Keratinocyte (primary cell): ENCODE measurements around the gene ARSB.

Source experiments
- CTCF ChIP-seq, 3 experiments: IDR thresholded peaks in 1 of 3; conservative IDR thresholded peaks in 1 of 3; optimal IDR thresholded peaks in 1 of 3; 2 replicates in 2 of 3; 3 replicates in 1 of 3; pipeline versions ENCODE3 to v1.5.1; 2011; ENCODE audit warnings: low read length in 3 of 3, mild to moderate bottlenecking in 3 of 3, moderate library complexity in 2 of 3, control low read depth in 1 of 3, inconsistent platforms in 1 of 3; ENCODE audit not compliant: insufficient read depth in 2 of 3; ENCODE audit errors: extremely low read depth in 1 of 3
- EZH2 ChIP-seq: IDR thresholded peaks from one replicate; pipeline ENCODE4 v1.6.1; 2012; ENCODE audit warnings: inconsistent platforms, mild to moderate bottlenecking, low read length, moderate library complexity

GRCh38 chr5:78905084-78905938 is 79.8 kb downstream of the ARSB start:
- TF ChIP-seq CTCF (optimal IDR thresholded peaks at IDR 0.05 in 1 of 3, IDR thresholded peaks at IDR 0.05 in 1 of 3, conservative IDR thresholded peaks at IDR 0.05 in 1 of 3; ENCODE audit: extremely low read depth in 1 of 3, insufficient read depth in 2 of 3, low read length in 3 of 3) (no peak), EZH2 (no peak)
